Measurements from ENCODE around the gene OGT.

- TF ChIP-seq, protein P1, sequence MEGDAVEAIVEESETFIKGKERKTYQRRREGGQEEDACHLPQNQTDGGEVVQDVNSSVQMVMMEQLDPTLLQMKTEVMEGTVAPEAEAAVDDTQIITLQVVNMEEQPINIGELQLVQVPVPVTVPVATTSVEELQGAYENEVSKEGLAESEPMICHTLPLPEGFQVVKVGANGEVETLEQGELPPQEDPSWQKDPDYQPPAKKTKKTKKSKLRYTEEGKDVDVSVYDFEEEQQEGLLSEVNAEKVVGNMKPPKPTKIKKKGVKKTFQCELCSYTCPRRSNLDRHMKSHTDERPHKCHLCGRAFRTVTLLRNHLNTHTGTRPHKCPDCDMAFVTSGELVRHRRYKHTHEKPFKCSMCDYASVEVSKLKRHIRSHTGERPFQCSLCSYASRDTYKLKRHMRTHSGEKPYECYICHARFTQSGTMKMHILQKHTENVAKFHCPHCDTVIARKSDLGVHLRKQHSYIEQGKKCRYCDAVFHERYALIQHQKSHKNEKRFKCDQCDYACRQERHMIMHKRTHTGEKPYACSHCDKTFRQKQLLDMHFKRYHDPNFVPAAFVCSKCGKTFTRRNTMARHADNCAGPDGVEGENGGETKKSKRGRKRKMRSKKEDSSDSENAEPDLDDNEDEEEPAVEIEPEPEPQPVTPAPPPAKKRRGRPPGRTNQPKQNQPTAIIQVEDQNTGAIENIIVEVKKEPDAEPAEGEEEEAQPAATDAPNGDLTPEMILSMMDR (conservative IDR thresholded peaks at IDR 0.05), result no peak
- TF ChIP-seq EZH2 (IDR thresholded peaks at IDR 0.05; ENCODE audit: low read depth), result no peak
These were observed 9.9 kb downstream of the OGT start for GRCh38 chrX:71542825-71543224.
